ENCODE results near the gene SMIM41. TPM values are rescaled to one million over a fixed set of nuclear protein-coding genes. Genes with fewer than 3 reads are reported as not detected.

SMIM41 gene
- total RNA-seq, 1 donor from 2014 or later, result not detected

- TF ChIP-seq, protein P1, sequence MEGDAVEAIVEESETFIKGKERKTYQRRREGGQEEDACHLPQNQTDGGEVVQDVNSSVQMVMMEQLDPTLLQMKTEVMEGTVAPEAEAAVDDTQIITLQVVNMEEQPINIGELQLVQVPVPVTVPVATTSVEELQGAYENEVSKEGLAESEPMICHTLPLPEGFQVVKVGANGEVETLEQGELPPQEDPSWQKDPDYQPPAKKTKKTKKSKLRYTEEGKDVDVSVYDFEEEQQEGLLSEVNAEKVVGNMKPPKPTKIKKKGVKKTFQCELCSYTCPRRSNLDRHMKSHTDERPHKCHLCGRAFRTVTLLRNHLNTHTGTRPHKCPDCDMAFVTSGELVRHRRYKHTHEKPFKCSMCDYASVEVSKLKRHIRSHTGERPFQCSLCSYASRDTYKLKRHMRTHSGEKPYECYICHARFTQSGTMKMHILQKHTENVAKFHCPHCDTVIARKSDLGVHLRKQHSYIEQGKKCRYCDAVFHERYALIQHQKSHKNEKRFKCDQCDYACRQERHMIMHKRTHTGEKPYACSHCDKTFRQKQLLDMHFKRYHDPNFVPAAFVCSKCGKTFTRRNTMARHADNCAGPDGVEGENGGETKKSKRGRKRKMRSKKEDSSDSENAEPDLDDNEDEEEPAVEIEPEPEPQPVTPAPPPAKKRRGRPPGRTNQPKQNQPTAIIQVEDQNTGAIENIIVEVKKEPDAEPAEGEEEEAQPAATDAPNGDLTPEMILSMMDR (IDR thresholded peaks at IDR 0.05; ENCODE audit: insufficient read depth, low read length, poor library complexity, severe bottlenecking), result no peak
- DNase-seq (ENCODE audit: low read depth), result no peak
Measured at GRCh38 chr12:52151153-52151836, 71.8 kb downstream of the SMIM41 start.

GRCh38 chr12:52151837-52152783 is 72.6 kb downstream of the SMIM41 start:
- Histone ChIP-seq H3K27me3 (ENCODE audit: control insufficient read depth, insufficient read depth, low read length) (no peaks in the 10 kb centered on the region), H3K36me3 (ENCODE audit: control insufficient read depth, insufficient read depth, low read length) (no peaks in the 10 kb centered on the region), H3K4me3 (ENCODE audit: low read depth, low read length) (peak overlapping the region; percentile 21)
- TF ChIP-seq, protein P1 (IDR thresholded peaks at IDR 0.05; ENCODE audit: insufficient read depth, low read length, poor library complexity, severe bottlenecking), result peak; percentile 73
- DNase-seq (ENCODE audit: low read depth), result no peak

More at GRCh38 chr12:52151153-52151836, 71.8 kb downstream of the SMIM41 start:
- Histone ChIP-seq H3K27me3 (ENCODE audit: control insufficient read depth, insufficient read depth, low read length) (no peaks in the 10 kb centered on the region), H3K36me3 (ENCODE audit: control insufficient read depth, insufficient read depth, low read length) (no peaks in the 10 kb centered on the region), H3K4me3 (ENCODE audit: low read depth, low read length) (no peak overlapping the region)

- TF ChIP-seq, protein P1 (IDR thresholded peaks at IDR 0.05; ENCODE audit: insufficient read depth, low read length, poor library complexity, severe bottlenecking), result no peak
- Histone ChIP-seq H3K4me3 (ENCODE audit: low read depth, low read length) (no peak overlapping the region), H3K36me3 (ENCODE audit: control insufficient read depth, insufficient read depth, low read length) (no peaks in the 10 kb centered on the region), H3K27me3 (ENCODE audit: control insufficient read depth, insufficient read depth, low read length) (no peaks in the 10 kb centered on the region)
- DNase-seq (ENCODE audit: low read depth), result no peak
Measured at GRCh38 chr12:52152905-52153317, 73.4 kb downstream of the SMIM41 start.

- DNase-seq (ENCODE audit: low read depth), result no peak
- Histone ChIP-seq H3K4me3 (ENCODE audit: low read depth, low read length) (no peak overlapping the region), H3K27me3 (ENCODE audit: control insufficient read depth, insufficient read depth, low read length) (no peaks in the 10 kb centered on the region), H3K36me3 (ENCODE audit: control insufficient read depth, insufficient read depth, low read length) (no peaks in the 10 kb centered on the region)
- TF ChIP-seq, protein P1 (IDR thresholded peaks at IDR 0.05; ENCODE audit: insufficient read depth, low read length, poor library complexity, severe bottlenecking), result no peak
Measured at GRCh38 chr12:52155048-52155868, 75.8 kb downstream of the SMIM41 start.

DNA sequence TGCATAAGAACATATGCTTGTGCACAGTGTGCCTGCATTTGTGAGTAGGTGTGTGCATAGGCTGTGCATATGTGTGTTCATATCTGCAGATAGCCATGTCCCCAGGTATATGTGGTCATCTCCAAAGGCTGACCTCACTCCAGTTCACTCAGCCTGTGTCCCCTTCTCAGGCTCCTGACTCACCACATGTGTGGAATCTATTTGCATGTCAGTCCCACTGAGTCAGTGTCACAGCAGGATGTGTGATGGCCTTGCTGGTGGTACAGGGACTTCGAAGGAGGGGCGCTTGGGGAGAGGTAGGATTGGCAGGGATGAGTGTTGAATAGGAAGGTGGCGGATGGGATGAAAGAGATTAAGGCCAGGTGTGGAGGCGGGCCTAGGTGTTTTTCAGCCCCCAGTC is 76.8 kb downstream of the SMIM41 start:
- TF ChIP-seq, protein P1 (IDR thresholded peaks at IDR 0.05; ENCODE audit: insufficient read depth, low read length, poor library complexity, severe bottlenecking), result no peak
- Histone ChIP-seq H3K27me3 (ENCODE audit: control insufficient read depth, insufficient read depth, low read length) (no peaks in the 10 kb centered on the region), H3K4me3 (ENCODE audit: low read depth, low read length) (no peak overlapping the region), H3K36me3 (ENCODE audit: control insufficient read depth, insufficient read depth, low read length) (no peaks in the 10 kb centered on the region)
- no peak for DNase-seq (ENCODE audit: low read depth)

All from kidney epithelial cell (primary cell).